Ureter (tissue), 1 donor: ENCODE measurements around the gene CNTNAP5. TPM values are rescaled to one million over a fixed set of nuclear protein-coding genes. Genes with fewer than 3 reads are reported as not detected.

Experiments used
- DNase-seq: peaks from one replicate; pipeline ENCODE4 v3.0.0-alpha.2; 2020; ENCODE audit warnings: low spot score
- total RNA-seq: library from RNA; stranded (reverse); gene quantifications from one replicate; pipeline ENCODE4 v1.2.4, GENCODE V29; 2023
- donor health status: DM: yes; HTN: yes; CAD: no.

The CNTNAP5 gene
- total RNA-seq, 1 donor from 2014 or later: 1.5 TPM

DNA sequence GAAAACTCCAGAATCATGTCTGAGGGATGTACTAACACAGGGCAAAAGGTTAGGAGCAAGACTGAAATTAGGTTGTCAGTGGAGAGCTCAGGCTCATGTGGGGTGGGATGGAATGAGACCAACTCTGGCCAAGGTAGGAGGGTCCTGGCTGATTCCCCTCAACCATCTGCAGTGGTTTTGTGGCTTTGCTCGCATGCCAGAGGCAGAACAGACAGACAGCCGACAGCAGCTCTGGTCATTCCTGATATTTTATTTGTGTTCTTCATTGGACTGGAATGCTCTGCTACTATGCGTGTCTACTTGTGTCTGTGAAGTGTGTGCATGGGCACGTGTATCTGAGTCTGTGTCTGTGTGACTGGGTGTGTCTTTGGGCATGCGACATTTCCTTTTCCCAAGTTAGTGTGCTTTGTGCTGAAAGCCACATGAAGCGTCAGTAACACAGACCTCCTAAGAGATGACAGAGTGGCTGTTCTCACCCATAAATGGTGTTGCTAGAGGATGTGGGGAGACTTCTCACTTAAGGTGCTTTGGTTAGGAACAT is 239.5 kb downstream of the CNTNAP5 start:
- DNase-seq: no peak

DNA sequence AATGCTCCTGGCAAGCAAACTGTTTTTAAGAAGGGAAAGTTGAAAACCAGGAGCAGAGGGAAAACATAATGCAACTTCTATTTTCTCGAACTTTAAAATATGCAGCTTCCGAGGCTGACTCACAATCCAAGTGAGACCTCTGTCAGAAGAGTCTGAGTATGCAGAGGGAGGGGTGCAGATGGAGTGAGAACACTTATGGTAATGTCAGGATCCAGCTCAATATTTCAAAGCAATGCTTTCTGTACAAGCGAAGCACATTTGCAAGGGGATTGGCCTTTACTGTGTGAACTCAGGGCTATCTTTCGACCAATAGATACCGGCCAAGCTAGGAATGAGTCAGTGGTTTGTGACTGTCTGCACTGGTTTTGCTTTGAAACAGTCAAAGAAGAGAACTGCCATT is 242.7 kb downstream of the CNTNAP5 start:
- no peak for DNase-seq

DNA sequence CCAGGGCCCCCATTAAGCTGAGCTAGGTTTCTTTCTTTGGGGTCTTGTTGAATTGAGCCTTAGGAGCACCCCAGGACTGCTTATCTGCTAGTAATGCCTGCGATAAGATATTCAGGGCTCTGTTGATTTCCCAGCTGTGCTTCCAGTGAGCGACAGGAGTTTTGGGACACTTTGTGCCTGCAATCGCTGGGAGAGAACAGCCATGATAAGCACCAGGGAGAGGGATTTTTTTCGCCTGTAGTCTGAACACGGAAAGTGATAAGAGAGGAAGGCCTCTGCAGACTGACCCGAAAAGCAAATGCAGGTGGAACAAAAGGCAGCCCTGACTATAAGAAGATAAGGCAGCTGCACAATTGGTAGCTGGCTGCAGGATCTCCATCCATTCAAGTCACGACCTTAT is 244.3 kb downstream of the CNTNAP5 start:
- DNase-seq: no peak

DNA sequence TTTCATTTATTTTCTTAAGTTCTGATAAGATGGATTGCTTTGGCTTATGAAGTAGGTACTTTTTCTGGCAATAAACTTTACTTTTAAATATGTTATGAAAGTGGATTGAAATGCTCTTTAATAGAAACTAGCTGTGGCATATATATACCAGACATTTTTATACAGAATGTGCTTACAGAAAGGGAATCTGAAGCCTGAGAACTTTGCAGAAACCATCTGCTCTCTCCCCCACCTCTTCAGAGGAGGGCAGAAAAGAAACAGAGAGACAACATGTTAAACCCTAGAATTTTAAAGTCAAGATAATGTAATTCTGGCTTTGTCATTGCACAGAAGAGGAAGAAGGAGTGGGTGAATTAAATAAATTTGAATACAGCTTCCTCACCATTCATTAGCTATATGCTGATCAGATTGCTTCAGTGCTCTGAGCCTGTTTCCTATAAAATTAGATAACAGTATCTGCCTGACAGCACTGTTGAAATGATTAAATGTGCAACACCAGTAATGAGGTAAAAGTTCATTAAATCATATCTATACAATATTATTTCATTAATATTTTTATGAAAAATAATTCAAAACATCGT is 247.3 kb downstream of the CNTNAP5 start:
- DNase-seq: no peak

DNA sequence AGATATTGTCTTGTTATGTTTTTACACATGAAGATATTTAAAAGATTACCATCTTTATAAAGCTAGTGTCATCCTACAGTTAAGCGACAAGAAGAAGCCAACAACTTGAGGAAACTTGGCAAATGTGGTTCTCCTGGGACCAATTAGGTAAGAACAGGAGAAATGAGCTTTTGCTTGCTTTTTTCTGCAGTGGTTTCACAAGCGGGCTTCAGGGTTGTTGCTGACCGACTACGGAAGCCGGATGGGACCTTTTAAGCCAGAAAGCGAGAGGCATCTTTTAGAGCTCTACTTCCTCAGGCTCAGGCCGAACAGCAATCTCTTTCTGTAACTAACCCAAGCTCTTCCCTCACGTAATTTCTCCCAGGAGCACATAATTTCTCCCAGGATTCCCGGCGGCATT is 256.5 kb downstream of the CNTNAP5 start:
- no peak for DNase-seq

- DNase-seq: no peak
Measured at GRCh38 chr2:124283096-124283495, 258.0 kb downstream of the CNTNAP5 start.

- no peak for DNase-seq
Measured at GRCh38 chr2:124286089-124286783, 261.1 kb downstream of the CNTNAP5 start.

- DNase-seq: no peak
Measured at GRCh38 chr2:124289060-124289459, 264.0 kb downstream of the CNTNAP5 start.

- DNase-seq: no peak
Measured at GRCh38 chr2:124289615-124290014, 264.5 kb downstream of the CNTNAP5 start.

GRCh38 chr2:124296470-124296869 is 271.4 kb downstream of the CNTNAP5 start:
- DNase-seq: no peak

- no peak for DNase-seq
Measured at GRCh38 chr2:124301915-124302314, 276.8 kb downstream of the CNTNAP5 start.

- DNase-seq: no peak
Measured at GRCh38 chr2:124308319-124309062, 283.4 kb downstream of the CNTNAP5 start.

GRCh38 chr2:124309563-124310138 is 284.6 kb downstream of the CNTNAP5 start:
- no peak for DNase-seq

- no peak for DNase-seq
Measured at GRCh38 chr2:124310671-124311070, 285.6 kb downstream of the CNTNAP5 start.

DNA sequence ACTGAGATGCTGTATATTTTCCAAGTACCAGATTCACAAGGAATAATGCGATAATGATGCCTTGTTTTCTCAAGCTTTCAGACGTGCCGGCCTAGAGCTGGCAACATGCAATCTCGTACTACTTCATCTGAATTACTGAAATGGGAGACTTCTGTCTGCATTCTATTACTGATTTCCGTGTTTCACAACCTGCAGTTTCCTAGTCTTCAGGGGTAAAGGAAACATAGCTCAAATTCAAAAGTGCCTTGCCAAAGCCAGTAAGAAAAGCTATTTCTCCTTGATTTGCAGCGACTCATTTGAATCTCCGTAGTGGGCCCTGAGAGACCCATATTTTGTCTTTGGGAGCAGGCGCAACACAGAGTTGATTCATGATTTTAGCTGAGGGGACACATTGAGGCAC is 289.0 kb downstream of the CNTNAP5 start:
- no peak for DNase-seq

- DNase-seq: no peak
Measured at GRCh38 chr2:124315221-124315880, 290.3 kb downstream of the CNTNAP5 start.

DNA sequence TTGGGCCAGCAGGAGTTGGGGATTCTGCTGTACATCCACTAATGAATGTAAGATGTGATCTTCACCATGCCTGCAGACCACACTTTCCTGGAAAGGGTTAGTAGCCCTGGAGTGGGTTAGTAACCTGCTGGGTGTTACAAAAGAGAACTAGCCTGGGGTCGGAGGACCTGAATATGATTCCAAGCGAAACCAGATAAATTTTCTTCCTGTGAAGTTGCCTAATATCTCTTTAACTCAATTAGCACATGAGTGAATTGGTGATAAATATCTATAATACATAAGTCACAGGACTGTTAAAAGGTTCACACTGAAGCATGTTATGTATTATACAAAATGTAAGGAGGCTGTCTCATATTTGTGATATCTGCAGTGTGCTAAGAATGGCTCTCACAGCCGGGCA is 291.0 kb downstream of the CNTNAP5 start:
- DNase-seq: no peak

DNA sequence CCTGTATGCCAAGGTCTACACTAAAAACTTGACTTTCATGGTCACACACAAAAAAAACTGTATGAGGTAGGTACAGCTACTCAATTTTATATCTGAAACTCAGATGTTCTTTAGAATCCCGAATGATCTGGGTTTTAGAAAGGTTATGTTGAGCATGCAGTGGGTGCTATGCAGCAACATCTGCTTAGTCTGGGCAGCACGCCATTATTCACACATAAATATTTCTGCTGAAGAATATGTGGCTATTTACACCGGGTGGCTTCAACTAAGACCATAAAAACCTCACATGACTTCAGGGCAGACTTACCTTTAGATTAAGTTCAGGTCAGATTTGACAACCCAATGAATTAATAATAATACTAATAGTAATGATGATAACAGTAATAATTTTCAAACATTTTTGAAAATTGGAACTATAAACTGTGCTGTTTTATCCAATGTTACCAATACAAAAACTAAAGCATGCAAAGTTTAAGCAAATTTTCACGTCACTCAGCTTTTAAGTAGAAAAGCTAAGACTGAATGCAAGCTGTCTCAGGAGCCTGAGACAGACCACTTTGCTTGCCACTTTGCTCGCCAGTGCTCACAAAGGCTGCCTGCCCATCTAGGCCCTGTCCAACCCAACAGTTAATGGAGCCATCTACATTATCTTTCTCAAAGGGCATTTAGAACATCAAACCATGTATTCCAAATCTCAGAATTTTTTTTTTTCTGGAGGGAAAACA is 292.0 kb downstream of the CNTNAP5 start:
- DNase-seq: no peak

GRCh38 chr2:124317628-124318027 is 292.5 kb downstream of the CNTNAP5 start:
- DNase-seq: no peak

- no peak for DNase-seq
Measured at GRCh38 chr2:124318913-124319312, 293.8 kb downstream of the CNTNAP5 start.

DNA sequence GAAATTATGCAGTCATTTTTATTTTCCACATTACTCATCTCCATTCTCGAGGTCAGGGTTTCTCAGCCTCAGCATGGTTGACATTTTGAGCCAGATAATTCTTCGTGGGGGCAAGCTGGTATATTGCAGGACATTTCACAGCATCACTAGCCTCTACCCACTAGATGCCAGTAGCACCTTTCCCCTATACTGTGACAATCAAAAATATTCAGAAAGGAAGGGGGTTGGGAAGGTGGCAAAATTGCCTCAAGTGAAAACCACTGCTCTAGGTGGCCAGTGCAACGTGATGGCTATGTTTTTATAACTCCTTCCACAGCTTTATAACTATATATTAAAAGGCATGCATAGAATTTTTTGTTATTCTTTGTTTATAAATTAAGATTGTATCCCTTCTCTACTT is 294.5 kb downstream of the CNTNAP5 start:
- DNase-seq: no peak
